ENCODE results near the gene UBL4B.

- TF ChIP-seq CTCF (IDR thresholded peaks at IDR 0.05) (no peak), POLR2A (IDR thresholded peaks at IDR 0.05) (no peak)
Measured at GRCh38 chr1:110144366-110144765, 32.1 kb downstream of the UBL4B start.

All from uterus (tissue), 2 donors.